Amniotic stem cell (primary cell): ENCODE measurements around the gene TMSB10.
A peak's percentile ranks its signal among the peaks of the same experiment; 100 is the strongest.

Source experiments
- DNase-seq: peaks from one replicate; lab custom pipeline; 2025; lab: John Stamatoyannopoulos, UW

TMSB10 gene

GRCh38 chr2:84880645-84881521, 24.6 kb upstream of the TMSB10 start, which contains the start of gene TRABD2A:
TSS of gene TRABD2A (minus strand) at chr2:84881084. CDS start at chr2:84881039, 45 bp downstream.
- no peak for DNase-seq

GRCh38 chr2:84881581-84882413, 23.7 kb upstream of the TMSB10 start:
- DNase-seq: peak; percentile 74

GRCh38 chr2:84882414-84882738, 23.1 kb upstream of the TMSB10 start:
- DNase-seq: no peak

GRCh38 chr2:84882775-84883550, 22.5 kb upstream of the TMSB10 start:
- no peak for DNase-seq

- DNase-seq: no peak
Observed at GRCh38 chr2:84884449-84884848, 21.0 kb upstream of the TMSB10 start.

- DNase-seq: no peak
Observed at GRCh38 chr2:84885111-84885510, 20.3 kb upstream of the TMSB10 start.

GRCh38 chr2:84886791-84887190, 18.7 kb upstream of the TMSB10 start:
- DNase-seq: no peak

- DNase-seq: no peak
Observed at GRCh38 chr2:84888401-84889276, 16.8 kb upstream of the TMSB10 start.

- no peak for DNase-seq
Observed at GRCh38 chr2:84889332-84889731, 16.1 kb upstream of the TMSB10 start.

- DNase-seq: no peak
Observed at GRCh38 chr2:84891355-84892010, 14.0 kb upstream of the TMSB10 start.

GRCh38 chr2:84894131-84894586, 11.3 kb upstream of the TMSB10 start:
- DNase-seq: no peak

- DNase-seq: no peak
Observed at GRCh38 chr2:84894758-84895520, 10.5 kb upstream of the TMSB10 start.

GRCh38 chr2:84896567-84896966, 8.9 kb upstream of the TMSB10 start:
- DNase-seq: no peak

- DNase-seq: no peak
Observed at GRCh38 chr2:84897773-84898172, 7.7 kb upstream of the TMSB10 start.

GRCh38 chr2:84899304-84900204, 5.9 kb upstream of the TMSB10 start:
- no peak for DNase-seq

GRCh38 chr2:84900971-84901370, 4.5 kb upstream of the TMSB10 start:
- DNase-seq: no peak

GRCh38 chr2:84901593-84902120, 3.8 kb upstream of the TMSB10 start:
- no peak for DNase-seq

- DNase-seq: no peak
Observed at GRCh38 chr2:84902526-84902925, 2.9 kb upstream of the TMSB10 start.

- no peak for DNase-seq
Observed at GRCh38 chr2:84904151-84904550, 1.3 kb upstream of the TMSB10 start.
